Activated T-cell treated with anti-CD3 and anti-CD28 coated beads, Interleukin-2, amount 50 U/mL, for 72 hours (primary cell): ENCODE results near the gene SNIP1. TPM values are rescaled to one million over a fixed set of nuclear protein-coding genes. Genes with fewer than 3 reads are reported as not detected.
"Not testable (repeated sequence)": the region's sequence is repeated elsewhere in the genome, so short reads cannot be mapped to it uniquely, and the experiment has no call there.

Experiments
- ATAC-seq, 2 donors: fragments of 150-1000 bp; cut with Tn5 transposase; replicated peaks in 1 of 2; 2 replicates each; pipeline ENCODE4 v1.10.0; 2021; ENCODE audit warnings: moderate library complexity in 2 of 2, mild to moderate bottlenecking in 1 of 2
- DNase-seq, 2 donors: peaks; one replicate each; pipeline ENCODE4 v3.0.0; 2021 to 2022; ENCODE audit warnings: mixed read lengths in 1 of 2
- H3K27ac Mint-ChIP-seq: one replicate; pipeline ENCODE4 v1.8.0; 2022; ENCODE audit warnings: mild to moderate bottlenecking, moderate library complexity, mixed read lengths
- H3K27me3 Mint-ChIP-seq: one replicate; pipeline ENCODE4 v1.8.0; 2022; ENCODE audit warnings: low read depth, mixed read lengths
- H3K36me3 Mint-ChIP-seq, 2 donors: one replicate each; pipeline ENCODE4 v1.8.0; 2022; ENCODE audit warnings: mixed read lengths in 2 of 2, mild to moderate bottlenecking in 1 of 2; ENCODE audit not compliant: insufficient read depth in 2 of 2
- H3K4me1 Mint-ChIP-seq: one replicate; pipeline ENCODE4 v1.8.0; 2022; ENCODE audit warnings: low read depth, mixed read lengths
- H3K4me3 Mint-ChIP-seq, 2 donors: one replicate each; pipeline ENCODE4 v1.8.0; 2022; ENCODE audit warnings: mild to moderate bottlenecking in 2 of 2, mixed read lengths in 2 of 2, moderate library complexity in 2 of 2
- H3K9me3 Mint-ChIP-seq, 2 donors: one replicate each; pipeline ENCODE4 v1.8.0; 2022; ENCODE audit warnings: mixed read lengths in 2 of 2
- total RNA-seq, 2 donors: library from RNA; stranded (reverse); gene quantifications; one replicate each; pipeline ENCODE4 v1.2.3, GENCODE V29; 2022

Gene SNIP1
- total RNA-seq, 2 donors from 2014 or later = 26.5 to 29.1 TPM

GRCh38 chr1:37549341-37549740 lies 4.8 kb downstream of the SNIP1 start:
- DNase-seq = no peak
- H3K4me1 Mint-ChIP-seq = peaks cover 40% of the 10 kb centered on the region
- no peaks in the 10 kb centered on the region for H3K9me3 Mint-ChIP-seq
- H3K27ac Mint-ChIP-seq = peak overlapping the region; percentile 88
- H3K4me3 Mint-ChIP-seq = peak overlapping the region in 1 of 2 donors; percentile 63
- H3K36me3 Mint-ChIP-seq = peaks cover 25 to 33% of the 10 kb centered on the region in 2 donors
- ATAC-seq = no peak
- no peaks in the 10 kb centered on the region for H3K27me3 Mint-ChIP-seq

- DNase-seq (no peak), ATAC-seq (no peak)
- Mint-ChIP-seq H3K27me3 (no peaks in the 10 kb centered on the region), H3K9me3 (no peaks in the 10 kb centered on the region), H3K27ac (peak overlapping the region; percentile 41), H3K36me3 (peaks cover 17 to 25% of the 10 kb centered on the region in 2 donors), H3K4me3 (no peak overlapping the region), H3K4me1 (peaks cover 8% of the 10 kb centered on the region)
Observed at GRCh38 chr1:37545019-37545418, 9.1 kb downstream of the SNIP1 start.

- ATAC-seq (no peak), DNase-seq (no peak)
- no peak overlapping the region for H3K27ac Mint-ChIP-seq
- H3K27me3 Mint-ChIP-seq = no peaks in the 10 kb centered on the region
- H3K9me3 Mint-ChIP-seq = no peaks in the 10 kb centered on the region
- peaks cover 15 to 25% of the 10 kb centered on the region in 2 donors for H3K36me3 Mint-ChIP-seq
- H3K4me3 Mint-ChIP-seq = no peak overlapping the region
- peaks cover 4% of the 10 kb centered on the region for H3K4me1 Mint-ChIP-seq
Observed at GRCh38 chr1:37544530-37544929, 9.6 kb downstream of the SNIP1 start.

- Mint-ChIP-seq H3K9me3 (no peaks in the 10 kb centered on the region), H3K27ac (no peak overlapping the region), H3K27me3 (no peaks in the 10 kb centered on the region), H3K36me3 (peaks cover 14 to 40% of the 10 kb centered on the region in 2 donors), H3K4me3 (no peak overlapping the region), H3K4me1 (peaks cover 16% of the 10 kb centered on the region)
- DNase-seq (no peak), ATAC-seq (no peak)
Observed at GRCh38 chr1:37540036-37540785, 13.9 kb downstream of the SNIP1 start.

GRCh38 chr1:37539154-37539553 lies 14.9 kb downstream of the SNIP1 start:
- not testable (repeated sequence) for H3K4me3 Mint-ChIP-seq, H3K27me3 Mint-ChIP-seq, ATAC-seq, DNase-seq, H3K9me3 Mint-ChIP-seq, H3K27ac Mint-ChIP-seq
- peaks cover 10 to 38% of the 10 kb centered on the region in 2 donors for H3K36me3 Mint-ChIP-seq
- H3K4me1 Mint-ChIP-seq = peaks cover 22% of the 10 kb centered on the region

- peak overlapping the region; percentile 78 for H3K27ac Mint-ChIP-seq
- H3K9me3 Mint-ChIP-seq = no peaks in the 10 kb centered on the region
- peak overlapping the region in 1 of 2 donors; percentile 27 for H3K4me3 Mint-ChIP-seq
- peaks cover 10 to 35% of the 10 kb centered on the region in 2 donors for H3K36me3 Mint-ChIP-seq
- peaks cover 24% of the 10 kb centered on the region for H3K4me1 Mint-ChIP-seq
- DNase-seq (peak; percentile 14 to 20), ATAC-seq (peak; percentile 90 to 97)
- H3K27me3 Mint-ChIP-seq = no peaks in the 10 kb centered on the region
Observed at GRCh38 chr1:37537378-37537777, 16.7 kb downstream of the SNIP1 start.

GRCh38 chr1:37533317-37534093 lies 20.6 kb downstream of the SNIP1 start:
- Mint-ChIP-seq H3K36me3 (peaks cover 8 to 28% of the 10 kb centered on the region in 2 donors), H3K9me3 (no peaks in the 10 kb centered on the region), H3K4me3 (no peak overlapping the region), H3K4me1 (peaks cover 24% of the 10 kb centered on the region), H3K27ac (peak overlapping the region; percentile 34), H3K27me3 (no peaks in the 10 kb centered on the region)
- ATAC-seq (no peak), DNase-seq (no peak)

GRCh38 chr1:37532418-37533156 lies 21.5 kb downstream of the SNIP1 start:
- Mint-ChIP-seq H3K36me3 (peaks cover 4 to 19% of the 10 kb centered on the region in 2 donors), H3K4me1 (peaks cover 19% of the 10 kb centered on the region)
- not testable (repeated sequence) for H3K27ac Mint-ChIP-seq, H3K9me3 Mint-ChIP-seq, DNase-seq, ATAC-seq, H3K27me3 Mint-ChIP-seq, H3K4me3 Mint-ChIP-seq

- not testable (repeated sequence) for DNase-seq, H3K9me3 Mint-ChIP-seq, H3K27me3 Mint-ChIP-seq, H3K36me3 Mint-ChIP-seq, ATAC-seq, H3K27ac Mint-ChIP-seq, H3K4me1 Mint-ChIP-seq, H3K4me3 Mint-ChIP-seq
Observed at GRCh38 chr1:37529888-37530287, 24.2 kb downstream of the SNIP1 start.

- ATAC-seq = peak; percentile 19 to 29
- no peaks in the 10 kb centered on the region for H3K9me3 Mint-ChIP-seq
- H3K27me3 Mint-ChIP-seq = no peaks in the 10 kb centered on the region
Observed at GRCh38 chr1:37519613-37520012, 34.5 kb downstream of the SNIP1 start.

GRCh38 chr1:37518929-37519328 lies 35.2 kb downstream of the SNIP1 start:
- H3K4me3 Mint-ChIP-seq = peak overlapping the region; percentile 87 to 90
- DNase-seq = peak; percentile 65 to 69
- H3K27ac Mint-ChIP-seq = peak overlapping the region; percentile 71
- H3K4me1 Mint-ChIP-seq = peaks cover 33% of the 10 kb centered on the region
- not testable (repeated sequence) for ATAC-seq, H3K36me3 Mint-ChIP-seq, H3K27me3 Mint-ChIP-seq, H3K9me3 Mint-ChIP-seq

More at GRCh38 chr1:37519613-37520012, 34.5 kb downstream of the SNIP1 start:
- Mint-ChIP-seq H3K4me1 (peaks cover 31% of the 10 kb centered on the region), H3K36me3 (peaks cover 0 to 4% of the 10 kb centered on the region in 2 donors), H3K4me3 (peak overlapping the region; percentile 87 to 90), H3K27ac (no peak overlapping the region)
- peak; percentile 13 to 23 for DNase-seq

GRCh38 chr1:37518241-37518640 lies 35.9 kb downstream of the SNIP1 start:
- Mint-ChIP-seq H3K4me3 (peak overlapping the region in 1 of 2 donors; percentile 90), H3K36me3 (peaks cover 5 to 12% of the 10 kb centered on the region in 2 donors), H3K4me1 (peaks cover 39% of the 10 kb centered on the region)
- H3K27ac Mint-ChIP-seq, DNase-seq, ATAC-seq, H3K27me3 Mint-ChIP-seq, H3K9me3 Mint-ChIP-seq: not testable (repeated sequence)

GRCh38 chr1:37517569-37517968 lies 36.5 kb downstream of the SNIP1 start:
- no peaks in the 10 kb centered on the region for H3K27me3 Mint-ChIP-seq
- peaks cover 46% of the 10 kb centered on the region for H3K4me1 Mint-ChIP-seq
- H3K36me3 Mint-ChIP-seq = peaks cover 5 to 12% of the 10 kb centered on the region in 2 donors
- DNase-seq = no peak
- ATAC-seq = no peak
- H3K9me3 Mint-ChIP-seq = no peaks in the 10 kb centered on the region
- H3K27ac Mint-ChIP-seq = no peak overlapping the region
- H3K4me3 Mint-ChIP-seq = no peak overlapping the region
